HG03575 (cell line): Measurements from ENCODE around the gene NEUROD2.

Source experiments
- ATAC-seq: cut with Tn5 transposase; IDR thresholded peaks from one replicate; pipeline ENCODE4 v1.9.1; 2021; ENCODE audit not compliant: unreplicated experiment, insufficient number of reproducible peaks, low FRiP score; ENCODE audit errors: extremely low read depth

Gene NEUROD2

GRCh38 chr17:39606434-39607056, 1.2 kb downstream of the NEUROD2 start:
- no peak for ATAC-seq

- no peak for ATAC-seq
Measured at GRCh38 chr17:39605492-39606433, 2.0 kb downstream of the NEUROD2 start.

- no peak for ATAC-seq
Measured at GRCh38 chr17:39604911-39605491, 2.7 kb downstream of the NEUROD2 start.

- no peak for ATAC-seq
Measured at GRCh38 chr17:39603304-39604016, 4.3 kb downstream of the NEUROD2 start.

DNA sequence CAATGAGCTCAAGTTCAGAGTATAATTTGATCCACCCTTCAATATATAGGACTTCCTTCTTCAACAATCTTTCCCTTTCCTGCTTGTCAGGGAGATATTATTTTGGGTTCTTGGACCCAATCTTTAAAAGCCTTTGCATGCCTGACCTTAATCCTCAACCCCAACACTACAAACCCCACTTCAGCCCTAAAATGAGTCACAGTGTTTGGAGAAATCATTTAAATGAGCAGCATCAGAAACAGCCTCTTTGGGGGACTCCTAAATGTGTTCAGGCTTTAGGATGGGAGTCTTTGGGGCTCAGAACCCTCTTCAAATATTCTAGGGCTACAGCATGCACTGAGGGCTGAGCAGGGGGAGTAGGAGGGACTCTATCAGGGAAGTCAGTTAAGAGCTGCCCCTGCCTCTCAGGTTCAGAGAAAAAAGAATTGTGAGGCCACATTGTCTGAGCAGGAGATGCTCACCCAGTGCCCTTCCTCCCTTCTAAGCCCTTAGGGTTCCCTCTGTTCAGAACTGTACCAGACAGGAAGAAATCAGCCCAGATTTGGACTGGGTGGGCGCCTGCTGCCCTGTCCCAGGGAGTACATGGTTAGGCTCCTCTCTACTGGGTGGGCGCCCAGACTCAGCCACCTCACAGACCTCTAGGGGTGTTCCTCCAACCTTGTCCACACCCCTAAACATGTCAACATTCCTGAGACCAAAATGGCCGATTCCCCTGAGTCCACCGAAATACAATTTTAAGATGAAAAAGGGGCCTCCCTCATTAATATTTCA, 5.0 kb downstream of the NEUROD2 start:
- no peak for ATAC-seq

DNA sequence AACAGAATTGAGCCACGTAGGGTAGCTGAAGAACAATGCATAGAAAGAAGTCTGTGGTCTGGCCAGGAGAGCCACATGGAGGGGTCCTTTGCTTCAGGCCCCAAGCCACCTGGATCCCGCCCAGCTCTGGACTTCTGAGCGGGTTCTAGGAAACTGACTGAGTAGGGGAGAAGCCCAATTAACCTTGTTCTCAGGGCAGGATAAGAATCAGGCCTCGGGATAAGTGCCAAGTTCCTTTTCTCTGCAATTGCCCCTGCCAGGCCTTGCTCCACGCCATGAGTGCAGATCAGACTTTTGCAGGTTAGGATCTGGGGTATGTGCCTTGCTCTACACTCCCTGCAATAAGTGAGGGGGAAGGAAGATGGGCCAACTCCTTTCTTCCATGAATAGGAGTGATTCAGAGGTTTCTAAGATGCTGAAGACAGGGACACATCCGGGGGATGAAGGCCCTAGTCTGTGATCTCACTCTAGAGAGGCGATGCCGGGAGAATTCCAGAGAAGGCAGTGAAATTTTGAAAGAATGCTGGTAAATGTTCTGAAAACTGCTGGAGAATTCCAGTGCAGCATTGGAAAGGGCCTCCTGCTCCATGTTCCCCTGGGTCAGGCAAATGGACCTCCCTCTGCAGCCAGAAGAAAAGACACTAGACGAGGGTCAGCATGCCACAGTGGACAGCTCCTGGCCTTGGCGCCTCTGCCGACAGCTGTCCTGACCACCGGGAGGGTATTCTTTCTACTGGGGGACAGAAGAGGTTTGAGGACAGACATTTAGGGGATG, 5.8 kb downstream of the NEUROD2 start:
- no peak for ATAC-seq

- no peak for ATAC-seq
Measured at GRCh38 chr17:39600997-39601597, 6.6 kb downstream of the NEUROD2 start.

- ATAC-seq, result no peak
Measured at GRCh38 chr17:39600288-39600996, 7.3 kb downstream of the NEUROD2 start.

GRCh38 chr17:39599665-39600231, 8.0 kb downstream of the NEUROD2 start:
- no peak for ATAC-seq

DNA sequence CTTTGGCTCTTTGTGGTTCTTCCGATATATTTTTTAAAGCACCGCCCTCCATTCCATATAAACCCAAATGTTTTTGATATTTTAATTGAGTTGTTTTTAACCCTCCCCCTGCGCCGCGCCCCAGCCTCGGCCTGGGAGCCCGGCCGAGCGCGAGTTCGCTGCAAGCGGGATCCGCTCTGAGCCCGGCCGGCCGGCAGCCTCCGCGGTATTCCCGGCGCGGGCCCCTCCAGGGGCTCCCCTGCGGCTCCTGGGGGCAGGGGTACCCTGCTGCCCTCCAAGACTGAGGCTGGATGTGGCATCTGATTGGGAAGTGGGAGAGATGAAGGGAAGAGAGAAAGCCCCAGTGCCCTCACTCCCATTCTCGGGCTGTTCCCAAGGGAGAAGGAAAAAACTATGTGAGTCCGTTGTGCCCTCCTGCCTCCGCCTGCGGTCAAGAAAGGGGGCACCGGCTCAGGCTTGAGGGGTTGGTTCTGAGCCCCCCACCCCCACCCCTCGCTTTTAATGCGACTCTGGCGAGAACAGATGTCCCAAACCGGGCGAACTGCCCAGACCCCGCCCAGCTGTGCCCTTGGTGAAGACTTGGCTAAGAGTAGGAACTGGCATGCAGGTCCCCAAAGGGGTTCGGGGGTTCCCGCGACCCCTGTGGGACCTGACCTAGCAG, 8.6 kb downstream of the NEUROD2 start:
- no peak for ATAC-seq

GRCh38 chr17:39598630-39599003, 9.1 kb downstream of the NEUROD2 start:
- no peak for ATAC-seq

- ATAC-seq, result no peak
Measured at GRCh38 chr17:39598047-39598481, 9.7 kb downstream of the NEUROD2 start.

- no peak for ATAC-seq
Measured at GRCh38 chr17:39597372-39598046, 10.2 kb downstream of the NEUROD2 start.

DNA sequence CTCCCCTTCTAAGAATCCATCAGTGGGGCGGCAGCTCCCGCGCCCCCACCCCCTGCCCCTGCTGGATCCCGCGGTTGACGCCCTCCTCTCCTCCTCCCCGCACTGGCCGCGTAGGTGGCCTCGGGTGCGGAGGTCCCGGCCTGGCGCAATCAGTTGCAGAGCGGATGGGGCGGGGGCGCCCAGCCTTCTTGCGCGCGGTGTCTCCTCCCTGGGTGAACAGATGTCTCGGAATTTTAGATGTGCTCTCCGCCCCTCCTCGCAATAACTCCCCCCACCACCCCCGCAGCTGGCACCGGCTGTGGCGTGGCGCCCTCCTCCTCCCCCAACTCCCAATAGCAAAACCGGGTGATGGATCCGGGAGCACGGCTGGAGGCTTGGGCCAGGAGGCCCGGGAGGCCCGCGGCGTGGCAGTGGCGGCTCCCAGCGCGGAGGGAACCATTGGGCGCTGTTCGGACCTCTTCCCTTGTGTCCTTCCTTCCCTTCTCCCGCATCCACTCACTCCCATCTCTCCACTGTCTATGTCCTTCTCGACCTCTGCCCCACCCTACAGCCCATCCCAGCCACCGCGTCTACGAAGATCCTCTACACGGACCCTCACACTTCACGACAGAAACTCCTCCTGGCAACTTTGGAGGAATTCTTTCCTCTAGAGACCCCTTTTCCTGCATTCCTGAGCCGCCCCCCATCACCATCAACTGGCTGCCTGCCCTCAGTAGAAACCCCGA, 11.0 kb downstream of the NEUROD2 start:
- ATAC-seq, result no peak

- no peak for ATAC-seq
Measured at GRCh38 chr17:39595928-39596510, 11.7 kb downstream of the NEUROD2 start.
